Right renal cortex interstitium (tissue), 3 donors: ENCODE results near the gene SETD7. TPM values are rescaled to one million over a fixed set of nuclear protein-coding genes. Genes with fewer than 3 reads are reported as not detected.

Experiments
- DNase-seq, 3 donors: peaks; one replicate each; pipeline ENCODE4 v3.0.0-alpha.2; 2013; ENCODE audit warnings: low read depth in 3 of 3, low spot score in 2 of 3
- polyA plus RNA-seq, 3 donors: library from polyadenylated mRNA; unstranded; fragments of 120-200 nt; gene quantifications; one replicate each; pipeline ENCODE4 v1.2.1, GENCODE V29; 2013; ENCODE audit not compliant: insufficient read length in 3 of 3

SETD7 gene
- polyA plus RNA-seq, 3 donors: 12.4 to 12.7 (median 12.4) TPM

GRCh38 chr4:139552517-139553307, 3.3 kb downstream of the SETD7 start:
- no peak for DNase-seq

- DNase-seq: no peak
These were observed 5.1 kb downstream of the SETD7 start for GRCh38 chr4:139550724-139551429.

- no peak for DNase-seq
These were observed 8.0 kb downstream of the SETD7 start for GRCh38 chr4:139547979-139548378.

- DNase-seq: no peak
These were observed 15.4 kb downstream of the SETD7 start for GRCh38 chr4:139540632-139541031.

GRCh38 chr4:139540161-139540560, 15.9 kb downstream of the SETD7 start:
- no peak for DNase-seq

GRCh38 chr4:139537292-139537691, 18.7 kb downstream of the SETD7 start:
- DNase-seq: no peak

- no peak for DNase-seq
These were observed 20.2 kb downstream of the SETD7 start for GRCh38 chr4:139535871-139536234.

- DNase-seq: no peak
These were observed 20.7 kb downstream of the SETD7 start for GRCh38 chr4:139535228-139535870.

- no peak for DNase-seq
These were observed 21.6 kb downstream of the SETD7 start for GRCh38 chr4:139534287-139534950.

GRCh38 chr4:139533511-139533910, 22.5 kb downstream of the SETD7 start:
- no peak for DNase-seq

- peak in 2 of 3 donors; percentile 58 to 69 for DNase-seq
These were observed 23.1 kb downstream of the SETD7 start for GRCh38 chr4:139532947-139533346.

GRCh38 chr4:139530833-139531427, 25.1 kb downstream of the SETD7 start:
- peak in 1 of 3 donors; percentile 33 for DNase-seq

- no peak for DNase-seq
These were observed 27.5 kb downstream of the SETD7 start for GRCh38 chr4:139528377-139529005.

- no peak for DNase-seq
These were observed 29.1 kb downstream of the SETD7 start for GRCh38 chr4:139526928-139527327.

- DNase-seq: no peak
These were observed 30.6 kb downstream of the SETD7 start for GRCh38 chr4:139525414-139525813.

- DNase-seq: no peak
These were observed 31.9 kb downstream of the SETD7 start for GRCh38 chr4:139524062-139524631.

GRCh38 chr4:139523076-139523475, 32.9 kb downstream of the SETD7 start:
- no peak for DNase-seq

- DNase-seq: no peak
These were observed 33.6 kb downstream of the SETD7 start for GRCh38 chr4:139522457-139522856.

GRCh38 chr4:139521754-139522401, 34.1 kb downstream of the SETD7 start:
- no peak for DNase-seq
